Right lobe of liver (tissue), 6 donors: ENCODE measurements around the gene UGT1A1. TPM values are rescaled to one million over a fixed set of nuclear protein-coding genes. Genes with fewer than 3 reads are reported as not detected.

Experiments
- ATAC-seq, 4 donors: fragments of 200-7000 bp; cut with Tn5 transposase; one replicate each; pipeline ENCODE4 v1.9.1; 2020; ENCODE audit warnings: mild to moderate bottlenecking in 4 of 4, moderate library complexity in 4 of 4
- DNase-seq, 3 donors: peaks; one replicate each; pipeline ENCODE4 v3.0.0-alpha.2; 2020
- H3K27ac ChIP-seq, 3 donors: fragments of 200-600 bp; one replicate each; pipeline ENCODE4 v1.8.0; 2022
- H3K27me3 ChIP-seq, 2 donors: fragments of 200-600 bp; one replicate each; pipeline ENCODE4 v1.8.0; 2022
- H3K36me3 ChIP-seq, 4 donors: fragments of 200-600 bp; sonication (generic) in 1 of 4; one replicate each; pipeline versions ENCODE4 v1.5.1 to v1.8.0; 2017 to 2022; ENCODE audit warnings: control low read depth in 1 of 4
- H3K4me1 ChIP-seq, 4 donors: fragments of 200-600 bp; sonication (generic) in 1 of 4; one replicate each; pipeline versions ENCODE4 v1.5.1 to v1.8.0; 2017 to 2022; ENCODE audit warnings: control low read depth in 1 of 4
- H3K4me3 ChIP-seq, 3 donors: fragments of 200-600 bp; one replicate each; pipeline ENCODE4 v1.8.0; 2022
- H3K9me3 ChIP-seq, 4 donors: fragments of 200-600 bp; sonication (generic) in 1 of 4; one replicate each; pipeline versions ENCODE4 v1.5.1 to v1.8.0; 2017 to 2022; ENCODE audit warnings: control low read depth in 1 of 4
- POLR2A ChIP-seq: fragments of 450-650 bp; IDR thresholded peaks from one replicate; pipeline ENCODE4 v1.6.1; 2017; ENCODE audit warnings: antibody characterized with exemption, mild to moderate bottlenecking
- WGBS: methylation state at CpG from one replicate; pipeline ENCODE4 v1.1.6; 2018; ENCODE audit warnings: low coverage, low lambda C conversion rate; ENCODE audit not compliant: insufficient coverage; ENCODE audit errors: missing lambda C conversion rate; 5-methylcytosine and 5-hydroxymethylcytosine counted together
- intact Hi-C, 2 donors: fragments of 100-400 bp; cut with DNase I; formaldehyde crosslinking; loops; one replicate each; pipeline versions ENCODE4 v1.11.2 to v1.14.1; 2022
- total RNA-seq, 6 experiments: library from RNA; depleted of rRNA in 2 of 6; stranded (reverse); fragments of >200 nt in 2 of 6; fragmentation: NEBNext Ultra II Directional in 3 of 6; extraction: Animal tissue kit (Norgen Biotek cat#: 25700) in 3 of 6; gene quantifications; one replicate each; pipeline versions ENCODE4 v1.1.0 to v1.2.4, GENCODE V29; 2016 to 2023
- TF ChIP-seq, protein P1 (sequence below), 4 donors: fragments of 200-600 bp in 3 of 4; fragments of 450-650 bp in 1 of 4; IDR thresholded peaks; one replicate each; pipeline versions ENCODE4 v1.5.1 to v1.8.0; 2016 to 2022; ENCODE audit warnings: antibody characterized with exemption in 4 of 4, mild to moderate bottlenecking in 2 of 4
- donor health status: DM: no; HTN: yes; CAD: no.
- donor health status: DM: no; HTN: no; CAD: no.
- donor health status: DM: no; HTN: no; CAD: no.
- donor health status: DM: no; HTN: yes; CAD: no.
- donor health status: DM: no; HTN: yes; CAD: no.

Gene UGT1A1
- total RNA-seq, 6 experiments from 2014 or later: 97.5 to 1,279 (median 171) TPM

DNA sequence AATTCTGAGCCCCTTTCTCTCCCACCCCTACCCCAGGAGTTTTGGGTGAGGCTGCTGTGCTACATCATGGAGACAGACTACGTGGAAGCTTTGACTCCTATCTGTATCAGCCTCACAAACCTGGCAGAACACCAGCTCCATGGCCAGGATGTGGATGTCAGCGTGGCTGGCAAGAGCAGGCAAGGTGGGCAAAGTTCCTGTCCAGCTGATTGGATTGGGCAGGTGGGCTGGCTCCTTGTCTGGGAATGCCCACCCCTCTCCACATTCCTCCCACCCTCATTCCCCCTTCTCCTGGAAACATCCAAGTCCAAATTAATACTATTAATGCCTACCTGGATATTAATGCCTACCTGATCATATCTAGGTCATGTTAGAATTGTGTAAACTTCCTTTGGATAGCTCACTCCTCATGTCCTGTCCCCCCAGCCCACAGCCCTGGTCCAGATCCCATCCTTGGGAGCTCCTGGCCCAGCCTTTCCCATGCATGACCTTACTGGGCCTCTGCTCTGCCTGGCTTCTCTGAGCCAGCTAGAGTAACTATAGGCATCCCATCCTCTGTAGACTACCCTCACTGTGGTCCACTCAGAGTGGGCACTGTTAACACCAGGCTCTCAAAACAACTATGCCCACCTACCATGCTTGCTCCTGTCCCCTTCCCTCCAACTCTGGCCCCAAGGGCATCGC lies 42.2 kb downstream of the UGT1A1 start:
- Histone ChIP-seq H3K9me3 (no peaks in the 10 kb centered on the region), H3K27ac (no peak overlapping the region), H3K36me3 (no peaks in the 10 kb centered on the region), H3K4me1 (no peaks in the 10 kb centered on the region), H3K4me3 (no peak overlapping the region), H3K27me3 (no peaks in the 10 kb centered on the region)
- WGBS: no CpG with 5 or more reads among the region's 3 CpGs
- no peak for DNase-seq
- intact Hi-C loops: no loop called here
- TF ChIP-seq, protein P1, sequence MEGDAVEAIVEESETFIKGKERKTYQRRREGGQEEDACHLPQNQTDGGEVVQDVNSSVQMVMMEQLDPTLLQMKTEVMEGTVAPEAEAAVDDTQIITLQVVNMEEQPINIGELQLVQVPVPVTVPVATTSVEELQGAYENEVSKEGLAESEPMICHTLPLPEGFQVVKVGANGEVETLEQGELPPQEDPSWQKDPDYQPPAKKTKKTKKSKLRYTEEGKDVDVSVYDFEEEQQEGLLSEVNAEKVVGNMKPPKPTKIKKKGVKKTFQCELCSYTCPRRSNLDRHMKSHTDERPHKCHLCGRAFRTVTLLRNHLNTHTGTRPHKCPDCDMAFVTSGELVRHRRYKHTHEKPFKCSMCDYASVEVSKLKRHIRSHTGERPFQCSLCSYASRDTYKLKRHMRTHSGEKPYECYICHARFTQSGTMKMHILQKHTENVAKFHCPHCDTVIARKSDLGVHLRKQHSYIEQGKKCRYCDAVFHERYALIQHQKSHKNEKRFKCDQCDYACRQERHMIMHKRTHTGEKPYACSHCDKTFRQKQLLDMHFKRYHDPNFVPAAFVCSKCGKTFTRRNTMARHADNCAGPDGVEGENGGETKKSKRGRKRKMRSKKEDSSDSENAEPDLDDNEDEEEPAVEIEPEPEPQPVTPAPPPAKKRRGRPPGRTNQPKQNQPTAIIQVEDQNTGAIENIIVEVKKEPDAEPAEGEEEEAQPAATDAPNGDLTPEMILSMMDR (IDR thresholded peaks at IDR 0.05): no peak
- ATAC-seq: no peak

DNA sequence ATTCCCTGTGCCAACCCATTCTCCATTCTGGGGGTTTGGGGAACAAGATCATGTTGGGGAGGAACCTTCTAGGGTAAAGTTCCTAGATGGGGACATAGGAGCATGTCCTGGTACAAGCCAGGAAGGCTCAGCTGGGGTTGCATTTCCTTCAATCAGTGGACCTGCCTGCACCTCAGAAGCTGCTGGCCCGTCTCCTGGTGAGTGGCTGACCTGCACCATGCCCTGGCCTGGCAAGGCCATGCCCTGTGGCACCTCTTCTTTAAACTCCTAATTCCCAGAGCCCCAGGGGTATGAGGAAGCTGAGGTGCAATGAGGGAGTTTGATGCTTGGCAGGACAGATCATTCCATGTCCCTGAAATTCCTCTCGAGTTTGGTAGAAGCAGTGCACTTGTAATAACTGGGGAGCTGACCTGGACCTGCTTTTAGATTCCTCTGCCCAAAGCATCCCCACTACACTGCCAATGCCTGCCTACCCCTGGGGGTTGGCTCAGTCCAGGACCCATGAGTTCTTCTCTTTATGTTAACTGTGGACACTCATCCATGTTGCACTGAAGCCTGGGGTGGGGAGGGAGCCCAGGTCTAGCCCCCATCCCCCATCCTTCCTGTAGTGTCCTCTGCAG lies 43.3 kb downstream of the UGT1A1 start:
- WGBS: no CpG with 5 or more reads among the region's 2 CpGs
- DNase-seq (no peak), ATAC-seq (no peak)
- H3K9me3 ChIP-seq: no peaks in the 10 kb centered on the region
- H3K27ac ChIP-seq: no peak overlapping the region
- no peaks in the 10 kb centered on the region for H3K36me3 ChIP-seq
- intact Hi-C loops: no loop called here
- no peaks in the 10 kb centered on the region for H3K4me1 ChIP-seq
- no peak for TF ChIP-seq POLR2A
- TF ChIP-seq, protein P1 (IDR thresholded peaks at IDR 0.05): no peak
- no peaks in the 10 kb centered on the region for H3K27me3 ChIP-seq
- H3K4me3 ChIP-seq: no peak overlapping the region

DNA sequence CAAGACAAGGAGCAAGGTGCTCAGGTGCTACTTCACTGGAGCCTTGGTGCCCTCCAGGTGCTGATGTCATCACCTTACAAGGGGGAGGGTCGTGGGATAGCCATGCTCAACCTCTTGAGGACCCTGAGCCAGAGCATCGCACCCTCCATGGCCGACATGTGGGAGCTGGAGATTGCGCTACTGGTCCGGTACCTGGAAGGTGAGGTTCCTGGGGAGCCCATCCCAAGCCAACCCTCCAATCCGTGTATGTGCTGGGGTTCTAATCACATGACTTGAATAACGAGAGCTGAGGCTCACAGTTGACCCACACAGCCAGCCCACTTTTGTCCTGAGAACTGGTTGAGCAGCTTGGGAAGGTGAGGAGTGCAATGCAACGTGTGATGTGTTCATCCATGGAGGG lies 43.9 kb downstream of the UGT1A1 start:
- WGBS: 68% methylated on average over 4 of the region's 8 CpGs
- H3K36me3 ChIP-seq: no peaks in the 10 kb centered on the region
- ATAC-seq: no peak
- no peak overlapping the region for H3K27ac ChIP-seq
- no peaks in the 10 kb centered on the region for H3K9me3 ChIP-seq
- no peak for TF ChIP-seq POLR2A
- TF ChIP-seq, protein P1 (IDR thresholded peaks at IDR 0.05): no peak
- DNase-seq: no peak
- intact Hi-C loops: no loop called here
- H3K4me1 ChIP-seq: no peaks in the 10 kb centered on the region
- no peaks in the 10 kb centered on the region for H3K27me3 ChIP-seq
- H3K4me3 ChIP-seq: no peak overlapping the region

DNA sequence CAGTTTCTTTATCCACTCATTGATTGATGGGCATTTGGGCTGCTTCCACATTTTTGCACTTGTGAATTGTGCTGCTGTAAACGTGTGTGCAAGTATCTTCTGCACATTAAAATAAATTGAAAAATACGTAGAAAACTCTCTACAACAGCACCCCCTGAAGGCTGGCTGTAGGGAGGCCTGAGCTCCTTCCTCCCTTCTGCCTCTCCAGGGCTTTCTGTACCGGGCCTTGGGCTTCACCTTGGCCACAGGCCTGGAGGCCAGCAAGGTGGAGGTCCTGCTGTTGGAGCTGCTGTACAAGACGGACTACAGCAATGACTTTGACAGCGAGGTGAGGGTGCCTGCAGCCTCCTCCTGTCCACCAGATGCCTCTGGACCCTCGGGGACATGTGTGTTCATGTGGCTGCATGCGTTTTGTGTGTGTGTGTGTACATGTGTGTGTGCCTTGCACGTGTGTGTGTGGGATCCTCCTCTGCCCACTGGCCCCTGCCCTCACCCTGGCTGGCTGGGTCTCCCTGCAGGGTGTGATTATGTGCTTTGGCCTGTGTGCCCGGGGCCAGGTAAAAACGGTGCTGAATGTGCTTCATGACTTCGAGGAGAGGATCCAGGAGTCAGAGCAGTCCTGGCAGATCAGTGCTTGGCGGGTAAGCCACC lies 47.3 kb downstream of the UGT1A1 start:
- Histone ChIP-seq H3K4me1 (no peaks in the 10 kb centered on the region), H3K9me3 (no peaks in the 10 kb centered on the region), H3K4me3 (no peak overlapping the region), H3K27me3 (no peaks in the 10 kb centered on the region), H3K36me3 (no peaks in the 10 kb centered on the region), H3K27ac (no peak overlapping the region)
- ATAC-seq: no peak
- WGBS: 49% methylated on average over 2 of the region's 12 CpGs
- DNase-seq: no peak
- TF ChIP-seq, protein P1 (IDR thresholded peaks at IDR 0.05): no peak
- no peak for TF ChIP-seq POLR2A
- intact Hi-C loops: no loop called here
